Measurements from ENCODE around the gene NLRP4.
"Not testable (repeated sequence)": the region's sequence is repeated elsewhere in the genome, so short reads cannot be mapped to it uniquely, and the experiment has no call there.

- TF ChIP-seq POLR2AphosphoS5, CTCF (IDR thresholded peaks at IDR 0.05): not testable (repeated sequence)
These were observed 92.9 kb downstream of the NLRP4 start for GRCh38 chr19:55929258-55929657.
